BLaER1 (cell line): ENCODE data around the gene HNRNPF.
"Not testable (repeated sequence)": the region's sequence is repeated elsewhere in the genome, so short reads cannot be mapped to it uniquely, and the experiment has no call there.

Source experiments
- H3K27ac ChIP-seq: shearing (Covaris generic); formaldehyde crosslinking; 2 replicates; pipeline ENCODE4 v1.8.1; 2022
- H3K27me3 ChIP-seq: shearing (Covaris generic); formaldehyde crosslinking; 2 replicates; pipeline ENCODE4 v1.8.1; 2022
- H3K36me3 ChIP-seq: shearing (Covaris generic); formaldehyde crosslinking; 2 replicates; pipeline ENCODE4 v1.8.1; 2022
- H3K4me1 ChIP-seq: shearing (Covaris generic); formaldehyde crosslinking; 2 replicates; pipeline ENCODE4 v1.8.1; 2022
- H3K4me2 ChIP-seq: shearing (Covaris generic); formaldehyde crosslinking; 2 replicates; pipeline ENCODE4 v1.8.1; 2022
- H3K4me3 ChIP-seq: shearing (Covaris generic); formaldehyde crosslinking; 2 replicates; pipeline ENCODE4 v1.8.1; 2022
- H3K9ac ChIP-seq: shearing (Covaris generic); formaldehyde crosslinking; 2 replicates; pipeline ENCODE4 v1.8.1; 2022
- H3K9me3 ChIP-seq: shearing (Covaris generic); formaldehyde crosslinking; 2 replicates; pipeline ENCODE4 v1.8.1; 2022
- H4K20me1 ChIP-seq: shearing (Covaris generic); formaldehyde crosslinking; 2 replicates; pipeline ENCODE4 v1.8.1; 2022
- Cebpa-rat ChIP-seq: shearing (Covaris generic); IDR thresholded peaks from 2 replicates; pipeline ENCODE4 v1.8.1; 2022

The HNRNPF gene

GRCh38 chr10:43344051-43344450, 64.9 kb downstream of the HNRNPF start:
- Histone ChIP-seq H3K27me3 (no peaks in the 10 kb centered on the region), H4K20me1 (no peaks in the 10 kb centered on the region), H3K4me2 (no peak overlapping the region), H3K4me1 (peaks cover 8% of the 10 kb centered on the region; the same call in 1 of the 2 replicates), H3K9me3 (no peaks in the 10 kb centered on the region), H3K4me3 (no peak overlapping the region), H3K27ac (no peak overlapping the region), H3K9ac (no peak overlapping the region), H3K36me3 (no peaks in the 10 kb centered on the region)
- TF ChIP-seq Cebpa-rat = no peak

- no peaks in the 10 kb centered on the region for H3K36me3 ChIP-seq
- H3K27ac ChIP-seq = no peak overlapping the region
- H3K4me1 ChIP-seq = peaks cover 3% of the 10 kb centered on the region; the same call in 1 of the 2 replicates
- no peaks in the 10 kb centered on the region for H4K20me1 ChIP-seq
- no peak for TF ChIP-seq Cebpa-rat
- no peaks in the 10 kb centered on the region for H3K27me3 ChIP-seq
- no peaks in the 10 kb centered on the region for H3K9me3 ChIP-seq
- H3K4me2 ChIP-seq = no peak overlapping the region
- no peak overlapping the region for H3K4me3 ChIP-seq
- H3K9ac ChIP-seq = no peak overlapping the region
These were observed 65.9 kb downstream of the HNRNPF start for GRCh38 chr10:43343126-43343525.

- Histone ChIP-seq H3K27me3 (no peaks in the 10 kb centered on the region), H4K20me1 (no peaks in the 10 kb centered on the region), H3K36me3 (no peaks in the 10 kb centered on the region), H3K4me3 (no peak overlapping the region), H3K27ac (no peak overlapping the region), H3K4me2 (no peak overlapping the region), H3K4me1 (no peaks in the 10 kb centered on the region), H3K9ac (no peak overlapping the region), H3K9me3 (no peaks in the 10 kb centered on the region)
- TF ChIP-seq Cebpa-rat = no peak
These were observed 66.5 kb downstream of the HNRNPF start for GRCh38 chr10:43342279-43343125.

GRCh38 chr10:43341450-43341849, 67.5 kb downstream of the HNRNPF start:
- Histone ChIP-seq H3K4me3 (no peak overlapping the region), H3K9ac (no peak overlapping the region), H3K36me3 (no peaks in the 10 kb centered on the region), H4K20me1 (no peaks in the 10 kb centered on the region), H3K4me1 (no peaks in the 10 kb centered on the region), H3K27me3 (no peaks in the 10 kb centered on the region), H3K9me3 (no peaks in the 10 kb centered on the region), H3K4me2 (no peak overlapping the region), H3K27ac (no peak overlapping the region)
- no peak for TF ChIP-seq Cebpa-rat

- H3K36me3 ChIP-seq = no peaks in the 10 kb centered on the region
- H3K27ac ChIP-seq = no peak overlapping the region
These were observed 68.4 kb downstream of the HNRNPF start for GRCh38 chr10:43340619-43341018.

GRCh38 chr10:43340101-43340500, 68.9 kb downstream of the HNRNPF start:
- H3K4me3 ChIP-seq = no peak overlapping the region
- H3K4me2 ChIP-seq = no peak overlapping the region
- H3K36me3 ChIP-seq = no peaks in the 10 kb centered on the region
- H3K27ac ChIP-seq = no peak overlapping the region
- no peaks in the 10 kb centered on the region for H3K4me1 ChIP-seq
- H4K20me1 ChIP-seq = no peaks in the 10 kb centered on the region
- H3K27me3 ChIP-seq = no peaks in the 10 kb centered on the region
- no peak overlapping the region for H3K9ac ChIP-seq
- no peaks in the 10 kb centered on the region for H3K9me3 ChIP-seq
- no peak for TF ChIP-seq Cebpa-rat

More at GRCh38 chr10:43340619-43341018, 68.4 kb downstream of the HNRNPF start:
- Histone ChIP-seq H3K4me1 (no peaks in the 10 kb centered on the region), H4K20me1 (no peaks in the 10 kb centered on the region), H3K4me2 (no peak overlapping the region), H3K9me3 (no peaks in the 10 kb centered on the region), H3K4me3 (no peak overlapping the region), H3K27me3 (no peaks in the 10 kb centered on the region), H3K9ac (no peak overlapping the region)
- TF ChIP-seq Cebpa-rat = no peak

- no peak overlapping the region for H3K9ac ChIP-seq
- no peak overlapping the region for H3K27ac ChIP-seq
- H3K36me3 ChIP-seq = no peaks in the 10 kb centered on the region
- no peak for TF ChIP-seq Cebpa-rat
- no peak overlapping the region for H3K4me3 ChIP-seq
- H3K27me3 ChIP-seq = no peaks in the 10 kb centered on the region
- H3K4me1 ChIP-seq = no peaks in the 10 kb centered on the region
- H3K4me2 ChIP-seq = no peak overlapping the region
- no peaks in the 10 kb centered on the region for H4K20me1 ChIP-seq
- no peaks in the 10 kb centered on the region for H3K9me3 ChIP-seq
These were observed 69.8 kb downstream of the HNRNPF start for GRCh38 chr10:43339136-43339535.

- H3K4me1 ChIP-seq = no peaks in the 10 kb centered on the region
- no peaks in the 10 kb centered on the region for H3K27me3 ChIP-seq
- H3K27ac ChIP-seq = no peak overlapping the region
- H3K9me3 ChIP-seq = no peaks in the 10 kb centered on the region
- no peak overlapping the region for H3K9ac ChIP-seq
- H4K20me1 ChIP-seq = no peaks in the 10 kb centered on the region
- no peak overlapping the region for H3K4me3 ChIP-seq
- TF ChIP-seq Cebpa-rat = no peak
- H3K4me2 ChIP-seq = no peak overlapping the region
- no peaks in the 10 kb centered on the region for H3K36me3 ChIP-seq
These were observed 70.9 kb downstream of the HNRNPF start for GRCh38 chr10:43338117-43338516.

GRCh38 chr10:43337536-43337935, 71.5 kb downstream of the HNRNPF start:
- not testable (repeated sequence) for H4K20me1 ChIP-seq, H3K4me3 ChIP-seq, H3K36me3 ChIP-seq, H3K9ac ChIP-seq, H3K4me1 ChIP-seq, H3K9me3 ChIP-seq, H3K27me3 ChIP-seq, H3K27ac ChIP-seq, H3K4me2 ChIP-seq

- H3K4me3 ChIP-seq = no peak overlapping the region
- no peaks in the 10 kb centered on the region for H3K9me3 ChIP-seq
- H3K27ac ChIP-seq = no peak overlapping the region
- peaks cover 13% of the 10 kb centered on the region for H3K4me1 ChIP-seq
- H3K9ac ChIP-seq = no peak overlapping the region
- no peaks in the 10 kb centered on the region for H3K36me3 ChIP-seq
- no peak for TF ChIP-seq Cebpa-rat
- no peaks in the 10 kb centered on the region for H4K20me1 ChIP-seq
- no peak overlapping the region for H3K4me2 ChIP-seq
- H3K27me3 ChIP-seq = no peaks in the 10 kb centered on the region
These were observed 72.2 kb downstream of the HNRNPF start for GRCh38 chr10:43336641-43337318.
